ENCODE results near the gene SPTSSA. TPM values are rescaled to one million over a fixed set of nuclear protein-coding genes. Genes with fewer than 3 reads are reported as not detected.

SPTSSA gene
- polyA plus RNA-seq, 2 donors: 17.6 to 37.3 TPM

Other genes starting within 250 kb of the SPTSSA start
- 10 to 100 TPM; 18.8 to 27.9 TPM for gene EAPP, start 77.5 kb upstream of the SPTSSA start, polyA plus RNA-seq
- gene SNX6, start 167.9 kb upstream of the SPTSSA start, polyA plus RNA-seq: 10 to 100 TPM; 19.1 to 34.1 TPM

All from esophagus (tissue), 2 donors.